Measurements from ENCODE around the gene ACY1. TPM values are rescaled to one million over a fixed set of nuclear protein-coding genes. Genes with fewer than 3 reads are reported as not detected.

ACY1 gene
- total and polyA plus RNA-seq, 2 of the 13 experiments (the other 11 are each of a cell fraction or from before 2014, with no cell fraction given) = 113 to 162 TPM

- TF ChIP-seq SP4 (CRISPR knock-in tag; IDR thresholded peaks at IDR 0.05) (no peak), BORCS8-MEF2B (CRISPR knock-in tag; IDR thresholded peaks at IDR 0.05) (no peak), NBN (conservative IDR thresholded peaks at IDR 0.05) (no peak)
- TF ChIP-seq, protein P1, sequence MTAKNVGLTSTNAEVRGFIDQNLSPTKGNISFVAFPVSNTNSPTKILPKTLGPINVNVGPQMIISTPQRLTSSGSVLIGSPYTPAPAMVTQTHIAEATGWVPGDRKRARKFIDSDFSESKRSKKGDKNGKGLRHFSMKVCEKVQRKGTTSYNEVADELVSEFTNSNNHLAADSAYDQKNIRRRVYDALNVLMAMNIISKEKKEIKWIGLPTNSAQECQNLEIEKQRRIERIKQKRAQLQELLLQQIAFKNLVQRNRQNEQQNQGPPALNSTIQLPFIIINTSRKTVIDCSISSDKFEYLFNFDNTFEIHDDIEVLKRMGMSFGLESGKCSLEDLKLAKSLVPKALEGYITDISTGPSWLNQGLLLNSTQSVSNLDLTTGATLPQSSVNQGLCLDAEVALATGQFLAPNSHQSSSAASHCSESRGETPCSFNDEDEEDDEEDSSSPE (CRISPR knock-in tag; IDR thresholded peaks at IDR 0.05) = no peak
These were observed 2.9 kb downstream of the ACY1 start (continued) for GRCh38 chr3:51986010-51986947.

- no TSS peak for BruUV-seq (replicated peaks)
- Histone ChIP-seq H3K9ac (ENCODE audit: insufficient read depth, low read depth, low read length) (no peak overlapping the region), H4K20me1 (ENCODE audit: insufficient read depth, low read length) (no peaks in the 10 kb centered on the region; the same call in 1 of the 2 replicates), H3K4me3 (replicated peaks in 1 of 3; ENCODE audit: insufficient read depth in 1 of 3, low read depth in 2 of 3, low read length in 3 of 3) (no peak overlapping the region), H3K4me2 (ENCODE audit: low read depth, low read length) (no peak overlapping the region), H3K79me2 (ENCODE audit: insufficient read depth, low read length) (peaks cover 16% of the 10 kb centered on the region), H3K27me3 (ENCODE audit: control insufficient read depth in 1 of 2, insufficient read depth in 2 of 2, low read length in 2 of 2) (no peaks in the 10 kb centered on the region), H3K4me1 (ENCODE audit: insufficient read depth, low read length) (peaks cover 49% of the 10 kb centered on the region), H3K9me3 (ENCODE audit: low read length) (no peaks in the 10 kb centered on the region), H3K27ac (ENCODE audit: extremely low read length, insufficient read depth, low read length) (no peak overlapping the region), H2AFZ (ENCODE audit: low read length) (no peak overlapping the region), H3K36me3 (replicated peaks in 1 of 2; ENCODE audit: control insufficient read depth in 1 of 2, insufficient read depth in 2 of 2, low read length in 2 of 2) (peaks cover 0 to 1% of the 10 kb centered on the region in 2 experiments; a peak in 2 of 5 replicates)
- no peak for ATAC-seq
- FAIRE-seq = no peak
- DNase-seq (ENCODE audit: low spot score) = no peak
- intact Hi-C loops (cut with micrococcal nuclease; ENCODE audit: unreplicated experiment) = no loop called here
- in situ Hi-C loops (cut with HindIII; ENCODE audit: extremely low pct_ligation_motif_present, low pct_unique_long_range_greater_than_20kb) = no loop called here
- CTCF ChIA-PET (ENCODE audit: low intra/inter-chr PET ratio, low total read pairs) = no interaction called here
- TF ChIP-seq KDM5B (CRISPR knock-in tag; IDR thresholded peaks at IDR 0.05; ENCODE audit: borderline replicate concordance) (no peak), PRDM10 (CRISPR knock-in tag; IDR thresholded peaks at IDR 0.05; ENCODE audit: low read depth) (no peak)
- POLR2A ChIA-PET = interaction anchor here (2.0 to 2.1 kb wide), 2 partner anchors 8 to 46 kb away, joined by 6 to 18 read pairs; partner anchors contain the start of genes PARP3, RPL29 and RRP9
- WGBS (ENCODE audit: low lambda C conversion rate) = 99% methylated on average over 6 of the region's 7 CpGs
These were observed 4.2 kb downstream of the ACY1 start for GRCh38 chr3:51987568-51987967.

Data from HepG2 (cell line).